Neural cell (in vitro differentiated cells): ENCODE measurements around the gene NCAPH2. TPM values are rescaled to one million over a fixed set of nuclear protein-coding genes. Genes with fewer than 3 reads are reported as not detected.

Source experiments
- H2AFZ ChIP-seq: fragments of 200-600, 300-800 bp; sonication (generic), shearing (Covaris generic); 2 replicates; pipeline ENCODE4 v1.6.0; 2014; ENCODE audit warnings: low read depth, mild to moderate bottlenecking, antibody characterized with exemption, low read length, moderate library complexity
- H3F3A ChIP-seq: fragments of 200-600 bp; shearing (Covaris generic); 2 replicates; pipeline ENCODE4 v1.6.1; 2016; ENCODE audit warnings: mild to moderate bottlenecking, moderate library complexity, mixed read lengths, antibody characterized with exemption, low read length; ENCODE audit not compliant: insufficient read depth, poor library complexity, severe bottlenecking
- H3K27ac ChIP-seq: fragments of 200-600, 300-800 bp; sonication (generic), shearing (Covaris generic); 2 replicates; pipeline ENCODE4 v1.5.1; 2014; ENCODE audit warnings: mild to moderate bottlenecking, low read length, moderate library complexity
- H3K27me3 ChIP-seq: fragments of 300-800, 200-600 bp; sonication (generic), shearing (Covaris generic); 2 replicates; pipeline ENCODE4 v1.6.0; 2014; ENCODE audit warnings: mild to moderate bottlenecking, low read depth, low read length, moderate library complexity; ENCODE audit not compliant: insufficient read depth
- H3K36me3 ChIP-seq: fragments of 300-800, 200-600 bp; sonication (generic), shearing (Covaris generic); 2 replicates; pipeline ENCODE4 v1.5.1; 2014; ENCODE audit warnings: mild to moderate bottlenecking, antibody characterized with exemption, low read length, moderate library complexity; ENCODE audit not compliant: insufficient read depth
- H3K4me2 ChIP-seq: fragments of 300-800, 200-600 bp; sonication (generic), shearing (Covaris generic); 2 replicates; pipeline ENCODE4 v1.6.0; 2014; ENCODE audit warnings: mild to moderate bottlenecking, low read length
- H3K4me3 ChIP-seq: fragments of 300-800, 200-600 bp; sonication (generic), shearing (Covaris generic); 2 replicates; pipeline ENCODE4 v1.5.1; 2014; ENCODE audit warnings: mild to moderate bottlenecking, low read length, moderate library complexity
- H3K79me2 ChIP-seq: fragments of 200-600 bp; shearing (Covaris generic); replicated peaks from 2 replicates; pipeline ENCODE4 v1.6.0; 2014; ENCODE audit warnings: mild to moderate bottlenecking, low read length, moderate library complexity; ENCODE audit not compliant: insufficient read depth
- H3K9ac ChIP-seq: fragments of 300-800, 200-600 bp; sonication (generic), shearing (Covaris generic); 2 replicates; pipeline ENCODE4 v1.6.1; 2016; ENCODE audit warnings: mild to moderate bottlenecking, low read length, mixed read lengths
- H3K9me2 ChIP-seq: fragments of 200-600 bp; shearing (Covaris generic); 2 replicates; pipeline ENCODE4 v1.6.1; 2016; ENCODE audit warnings: mild to moderate bottlenecking, low read length, mixed read lengths; ENCODE audit not compliant: insufficient read depth
- H3K9me3 ChIP-seq: fragments of 200-600, 300-800 bp; sonication (generic), shearing (Covaris generic); 2 replicates; pipeline ENCODE4 v1.6.1; 2016; ENCODE audit warnings: mild to moderate bottlenecking, mixed run types, low read length, moderate library complexity, mixed read lengths
- H4K20me1 ChIP-seq: fragments of 200-600 bp; shearing (Covaris generic); 2 replicates; pipeline ENCODE4 v1.6.1; 2016; ENCODE audit warnings: mild to moderate bottlenecking, mixed run types; ENCODE audit not compliant: insufficient read depth
- EP300 ChIP-seq: fragments of 450-650 bp; conservative IDR thresholded peaks from 2 replicates; pipeline ENCODE4 v1.6.1; 2014; ENCODE audit warnings: antibody characterized with exemption, mild to moderate bottlenecking, moderate library complexity; ENCODE audit not compliant: poor library complexity, severe bottlenecking
- EZH2 ChIP-seq: fragments of 200-600, 300-800 bp; shearing (Covaris generic), sonication (generic); IDR thresholded peaks from 2 replicates; pipeline ENCODE4 v1.6.1; 2014; ENCODE audit warnings: antibody characterized with exemption, low read length, borderline replicate concordance, mild to moderate bottlenecking; ENCODE audit not compliant: insufficient read depth, poor library complexity, severe bottlenecking
- MXI1 ChIP-seq: fragments of 450-650 bp; conservative IDR thresholded peaks from 2 replicates; pipeline ENCODE4 v1.6.1; 2014; ENCODE audit warnings: antibody characterized with exemption, mild to moderate bottlenecking; ENCODE audit not compliant: poor library complexity, severe bottlenecking
- POLR2AphosphoS5 ChIP-seq: IDR thresholded peaks from 2 replicates; pipeline ENCODE4 v1.6.1; 2012
- RAD21 ChIP-seq: fragments of 450-650 bp; conservative IDR thresholded peaks from 2 replicates; pipeline ENCODE4 v1.6.1; 2014; ENCODE audit warnings: antibody characterized with exemption, mild to moderate bottlenecking, moderate library complexity
- REST ChIP-seq: IDR thresholded peaks from 2 replicates; pipeline ENCODE4 v1.6.1; 2012; ENCODE audit warnings: borderline replicate concordance
- SMC3 ChIP-seq: fragments of 450-650 bp; conservative IDR thresholded peaks from 2 replicates; pipeline ENCODE4 v1.6.1; 2014; ENCODE audit warnings: antibody characterized with exemption, mild to moderate bottlenecking, moderate library complexity; ENCODE audit not compliant: poor library complexity
- TAF1 ChIP-seq: IDR thresholded peaks from 2 replicates; pipeline ENCODE4 v1.6.1; 2012; ENCODE audit warnings: low read depth
- polyA plus RNA-seq: library from polyadenylated mRNA; depleted of rRNA; stranded (reverse); fragments of >200 nt; gene quantifications from 2 replicates; pipeline ENCODE4 v1.2.3, GENCODE V29; 2014
- TF ChIP-seq, protein P1 (sequence below): fragments of 450-650 bp; IDR thresholded peaks from 2 replicates; pipeline ENCODE4 v1.5.1; 2014; ENCODE audit warnings: antibody characterized with exemption, mild to moderate bottlenecking, moderate library complexity; ENCODE audit not compliant: poor library complexity, severe bottlenecking

NCAPH2 gene
- polyA plus RNA-seq, 1 donor from 2014 or later = 81.1 TPM

GRCh38 chr22:50471197-50471847 is 36.7 kb upstream of the NCAPH2 start:
- Histone ChIP-seq H3K27ac (no peak overlapping the region), H3K4me2 (no peak overlapping the region), H2AFZ (no peak overlapping the region), H3K9ac (no peak overlapping the region), H3K36me3 (no peaks in the 10 kb centered on the region), H3K79me2 (peaks cover 39% of the 10 kb centered on the region), H4K20me1 (peaks cover 46% of the 10 kb centered on the region), H3K9me2 (no peaks in the 10 kb centered on the region), H3K27me3 (no peaks in the 10 kb centered on the region), H3F3A (no peaks in the 10 kb centered on the region), H3K9me3 (no peaks in the 10 kb centered on the region), H3K4me3 (no peak overlapping the region)
- no peak for TF ChIP-seq REST
- no peak for TF ChIP-seq POLR2AphosphoS5
- no peak for TF ChIP-seq RAD21
- no peak for TF ChIP-seq MXI1
- TF ChIP-seq TAF1 = no peak
- TF ChIP-seq EP300 = no peak
- TF ChIP-seq, protein P1, sequence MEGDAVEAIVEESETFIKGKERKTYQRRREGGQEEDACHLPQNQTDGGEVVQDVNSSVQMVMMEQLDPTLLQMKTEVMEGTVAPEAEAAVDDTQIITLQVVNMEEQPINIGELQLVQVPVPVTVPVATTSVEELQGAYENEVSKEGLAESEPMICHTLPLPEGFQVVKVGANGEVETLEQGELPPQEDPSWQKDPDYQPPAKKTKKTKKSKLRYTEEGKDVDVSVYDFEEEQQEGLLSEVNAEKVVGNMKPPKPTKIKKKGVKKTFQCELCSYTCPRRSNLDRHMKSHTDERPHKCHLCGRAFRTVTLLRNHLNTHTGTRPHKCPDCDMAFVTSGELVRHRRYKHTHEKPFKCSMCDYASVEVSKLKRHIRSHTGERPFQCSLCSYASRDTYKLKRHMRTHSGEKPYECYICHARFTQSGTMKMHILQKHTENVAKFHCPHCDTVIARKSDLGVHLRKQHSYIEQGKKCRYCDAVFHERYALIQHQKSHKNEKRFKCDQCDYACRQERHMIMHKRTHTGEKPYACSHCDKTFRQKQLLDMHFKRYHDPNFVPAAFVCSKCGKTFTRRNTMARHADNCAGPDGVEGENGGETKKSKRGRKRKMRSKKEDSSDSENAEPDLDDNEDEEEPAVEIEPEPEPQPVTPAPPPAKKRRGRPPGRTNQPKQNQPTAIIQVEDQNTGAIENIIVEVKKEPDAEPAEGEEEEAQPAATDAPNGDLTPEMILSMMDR = no peak
- no peak for TF ChIP-seq EZH2
- no peak for TF ChIP-seq SMC3

- H3K9me3 ChIP-seq = no peaks in the 10 kb centered on the region
- no peaks in the 10 kb centered on the region for H3F3A ChIP-seq
- H3K27me3 ChIP-seq = no peaks in the 10 kb centered on the region
- no peak overlapping the region for H3K4me3 ChIP-seq
- TF ChIP-seq SMC3 (no peak), TAF1 (no peak), EP300 (no peak), REST (no peak), MXI1 (no peak), POLR2AphosphoS5 (no peak), EZH2 (no peak), RAD21 (no peak)
- TF ChIP-seq, protein P1 = no peak
- no peak overlapping the region for H3K9ac ChIP-seq
- no peaks in the 10 kb centered on the region for H3K36me3 ChIP-seq
- H3K27ac ChIP-seq = no peak overlapping the region
- H3K4me2 ChIP-seq = no peak overlapping the region
- no peak overlapping the region for H2AFZ ChIP-seq
- peaks cover 46% of the 10 kb centered on the region for H4K20me1 ChIP-seq
- H3K9me2 ChIP-seq = no peaks in the 10 kb centered on the region
- H3K79me2 ChIP-seq = peaks cover 39% of the 10 kb centered on the region
These were observed 36.1 kb upstream of the NCAPH2 start for GRCh38 chr22:50471962-50472361.
